ENCODE results near the gene ENPP3. TPM values are rescaled to one million over a fixed set of nuclear protein-coding genes. Genes with fewer than 3 reads are reported as not detected.

Gene ENPP3
- total RNA-seq, 1 donor from 2014 or later, result 0.40 TPM

DNA sequence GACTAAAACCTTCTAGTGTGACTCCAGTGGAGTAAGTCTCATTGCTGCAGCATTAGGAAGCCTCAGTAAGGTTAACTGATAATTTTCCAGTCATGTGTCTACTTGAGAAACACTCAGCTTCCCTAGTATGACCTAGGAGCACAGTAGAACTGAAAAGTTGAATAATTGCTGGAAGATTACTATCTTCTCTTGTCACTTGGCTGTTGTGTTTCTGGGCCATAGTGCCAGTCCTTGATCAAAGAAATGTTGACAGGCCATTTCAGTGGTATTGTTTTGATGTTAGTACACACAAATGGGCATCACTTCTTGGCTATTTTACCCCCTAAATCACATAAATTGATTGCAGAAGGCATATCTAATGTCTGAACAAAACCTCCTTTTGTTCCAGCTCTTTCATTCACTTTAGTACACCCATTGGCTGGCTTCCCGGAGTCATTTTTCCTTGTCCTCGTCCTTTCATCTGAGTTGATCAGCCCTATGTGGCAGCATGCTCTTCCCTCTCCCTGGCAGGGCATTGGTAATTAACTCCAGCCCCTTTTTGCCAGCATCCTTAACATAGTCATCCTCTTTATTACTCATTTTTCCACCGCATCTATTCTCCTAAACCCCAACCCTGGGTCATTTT, 6.0 kb downstream of the ENPP3 start:
- no peak for DNase-seq (ENCODE audit: low read depth in 2 of 2)

DNA sequence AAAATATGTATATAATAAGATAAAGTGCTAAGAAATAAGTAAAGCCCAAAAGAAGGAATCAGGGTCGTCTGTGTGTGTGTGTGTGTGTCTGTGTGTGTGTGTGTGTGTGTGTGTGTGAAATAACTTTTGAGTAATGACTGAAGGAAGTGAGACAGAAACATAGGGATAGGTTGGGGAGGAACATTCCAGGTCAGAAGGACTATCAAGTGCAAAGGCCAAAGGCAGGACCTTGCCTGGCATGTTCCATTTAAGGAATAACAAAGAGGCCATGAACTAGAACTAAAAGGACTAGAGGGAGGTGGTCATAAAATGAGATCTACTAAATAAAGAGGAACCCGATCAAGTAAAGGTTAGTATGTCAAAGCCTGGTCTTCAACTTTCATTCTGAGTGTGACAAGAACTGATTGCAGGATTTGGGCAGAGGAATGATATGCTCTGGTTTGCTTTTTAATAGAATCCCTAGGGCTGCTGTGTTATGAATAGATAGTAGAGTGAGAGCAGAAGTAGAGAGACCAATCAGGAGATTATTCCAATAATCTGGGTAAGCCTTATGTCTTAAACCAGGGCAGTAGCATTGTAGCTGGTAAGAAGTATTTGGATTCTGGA, 6.9 kb downstream of the ENPP3 start:
- DNase-seq (ENCODE audit: low read depth in 2 of 2), result no peak

DNA sequence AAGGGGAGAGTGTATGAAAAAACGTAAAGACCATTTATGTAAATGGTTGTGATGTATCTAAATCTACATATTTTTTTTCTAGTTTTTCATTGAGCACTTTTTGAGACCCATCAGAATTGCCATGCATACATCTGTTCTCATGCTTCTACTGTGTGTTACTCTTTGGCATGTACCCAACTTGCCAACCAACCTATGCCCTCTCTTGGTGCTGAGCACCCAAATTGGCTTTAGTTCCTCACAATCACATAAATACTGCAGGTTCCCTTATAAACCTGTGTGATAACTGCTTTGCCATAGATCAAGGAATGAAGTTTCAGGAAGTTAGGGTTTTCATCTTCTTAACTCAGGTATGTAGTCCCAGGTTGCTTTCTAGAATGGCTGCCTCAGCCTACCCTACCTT, 7.8 kb downstream of the ENPP3 start:
- DNase-seq (ENCODE audit: low read depth in 2 of 2), result no peak

DNA sequence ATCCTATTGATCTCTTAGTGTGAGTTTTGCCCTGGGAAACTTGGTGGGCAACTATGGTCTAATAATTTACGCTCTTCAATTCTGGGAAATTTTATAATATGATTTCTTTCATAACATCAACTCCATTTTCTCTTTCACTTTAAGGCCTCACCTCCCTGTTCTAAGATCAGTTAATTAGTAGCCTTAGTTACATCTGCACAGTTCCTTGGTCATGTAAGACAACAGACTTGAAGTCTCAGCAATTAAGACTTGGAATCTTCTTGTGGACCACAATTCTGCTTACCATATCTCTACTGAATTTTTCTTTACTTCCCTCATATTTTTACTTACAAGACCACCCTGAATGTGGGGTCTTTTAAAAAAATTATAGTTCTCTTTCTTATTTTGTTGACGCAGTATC, 8.7 kb downstream of the ENPP3 start:
- no peak for DNase-seq (ENCODE audit: low read depth in 2 of 2)

DNA sequence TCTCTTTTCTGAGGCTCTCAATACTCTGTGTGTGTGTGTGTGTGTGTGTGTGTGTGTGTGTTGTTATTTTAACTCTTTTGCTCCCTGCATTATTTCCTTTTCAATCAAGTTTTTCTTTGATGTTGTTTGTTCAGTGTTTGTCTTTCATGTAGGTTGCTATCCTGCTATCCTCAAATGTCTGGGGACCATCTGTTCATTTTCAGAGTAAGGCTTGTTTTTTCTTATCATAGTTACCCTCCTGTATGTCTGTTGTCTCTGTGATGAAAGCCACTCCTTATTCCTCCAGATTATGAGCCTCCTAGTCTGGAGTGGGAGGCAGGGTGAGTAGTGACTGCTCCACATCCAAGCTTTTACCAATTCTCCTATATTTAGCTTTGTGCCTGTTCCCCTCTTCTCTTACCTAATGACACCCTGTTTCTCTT, 9.2 kb downstream of the ENPP3 start:
- DNase-seq (ENCODE audit: low read depth in 2 of 2), result no peak

DNA sequence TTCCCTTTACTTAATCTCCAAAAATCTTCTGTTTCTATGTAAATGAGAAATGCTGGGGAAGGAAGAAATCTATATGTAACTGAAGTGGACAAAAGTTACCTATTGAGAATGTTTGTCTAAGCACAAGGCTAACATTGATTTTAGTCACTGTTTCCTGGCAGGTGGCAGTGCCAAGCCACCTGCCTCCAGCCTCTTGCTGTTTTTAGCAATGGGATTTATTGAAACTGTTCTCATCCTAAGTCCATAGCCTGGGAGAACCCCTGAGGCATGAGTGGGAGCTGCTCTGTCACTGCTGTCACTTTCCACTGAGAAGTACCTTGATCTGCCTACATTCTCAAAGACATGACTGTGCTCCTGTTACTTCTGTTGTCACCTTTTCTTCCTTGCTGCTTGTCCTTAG, 14.7 kb downstream of the ENPP3 start:
- peak in 1 of 2 donors; percentile 19 for DNase-seq (ENCODE audit: low read depth in 2 of 2)

DNA sequence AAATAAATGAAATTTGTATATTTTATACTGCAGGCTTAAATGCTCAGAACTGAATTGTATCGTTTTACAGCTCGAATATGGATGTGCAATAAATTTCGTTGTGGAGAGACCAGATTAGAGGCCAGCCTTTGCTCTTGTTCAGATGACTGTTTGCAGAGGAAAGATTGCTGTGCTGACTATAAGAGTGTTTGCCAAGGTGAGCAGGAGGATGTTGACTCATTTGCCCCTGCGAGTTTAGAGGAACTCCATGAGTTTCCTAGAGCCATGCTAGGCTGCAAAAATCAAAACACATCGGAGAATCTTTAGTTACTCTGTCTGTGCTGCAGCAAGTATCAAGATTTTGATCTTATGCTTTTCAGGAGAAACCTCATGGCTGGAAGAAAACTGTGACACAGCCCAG, 15.4 kb downstream of the ENPP3 start:
- DNase-seq (ENCODE audit: low read depth in 2 of 2), result peak; percentile 45 to 65

DNA sequence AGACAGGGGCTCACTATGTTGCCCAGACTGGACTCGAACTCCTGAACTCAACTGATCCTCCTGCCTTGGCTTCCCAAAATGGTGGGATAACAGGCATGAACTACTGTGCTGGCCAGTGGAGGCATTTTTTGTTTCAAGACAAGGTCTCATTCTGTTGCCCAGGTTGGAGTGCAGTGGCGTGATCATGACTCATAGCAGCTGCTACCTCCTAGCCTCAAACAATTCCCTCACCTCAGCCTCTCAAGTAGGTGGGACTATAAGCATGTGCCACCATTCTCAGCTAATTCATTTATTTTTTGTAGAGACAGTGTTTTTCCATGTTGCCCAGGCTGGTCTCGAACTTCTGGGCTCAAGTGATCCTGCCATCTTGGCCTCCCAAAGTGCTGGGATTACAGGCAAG, 17.2 kb downstream of the ENPP3 start:
- no peak for DNase-seq (ENCODE audit: low read depth in 2 of 2)

DNA sequence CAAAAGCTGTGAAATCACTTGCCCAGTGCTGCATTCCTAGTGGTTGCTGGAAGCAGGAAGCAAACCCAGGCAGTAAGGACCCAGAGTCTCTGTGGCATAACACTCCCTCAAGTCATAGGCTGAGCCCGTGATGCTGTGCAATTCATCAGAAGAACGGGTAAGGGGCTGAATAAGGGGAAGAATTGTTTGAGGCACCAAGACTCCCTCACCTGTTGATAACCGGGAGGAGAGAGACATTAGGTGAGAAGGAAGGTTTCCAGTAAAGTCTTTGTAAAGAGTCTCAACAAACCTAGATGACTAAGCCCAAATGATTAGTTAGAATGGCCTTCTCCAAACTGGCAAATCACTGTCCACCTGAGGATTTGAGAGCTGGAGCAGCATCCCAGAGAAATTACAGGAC, 18.3 kb downstream of the ENPP3 start:
- no peak for DNase-seq (ENCODE audit: low read depth in 2 of 2)

DNA sequence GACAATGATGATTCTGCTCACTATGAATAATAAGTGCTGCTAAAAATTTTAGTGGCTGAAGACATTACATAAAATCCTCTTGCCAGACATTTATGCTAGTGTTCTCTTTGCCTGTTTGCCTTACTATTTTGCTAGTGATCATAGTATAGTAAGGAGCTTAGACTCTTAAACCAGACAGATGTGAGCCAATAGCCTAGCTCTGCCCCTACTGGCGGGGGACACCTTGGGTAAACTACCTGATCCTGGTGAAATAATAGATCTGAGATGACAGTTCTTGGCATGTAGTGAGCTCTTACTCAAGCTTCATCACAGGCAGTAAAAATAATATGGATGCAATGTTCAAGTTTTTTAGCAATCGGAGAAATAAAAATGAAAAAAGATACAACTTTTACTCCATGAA, 18.8 kb downstream of the ENPP3 start:
- DNase-seq (ENCODE audit: low read depth in 2 of 2), result no peak

DNA sequence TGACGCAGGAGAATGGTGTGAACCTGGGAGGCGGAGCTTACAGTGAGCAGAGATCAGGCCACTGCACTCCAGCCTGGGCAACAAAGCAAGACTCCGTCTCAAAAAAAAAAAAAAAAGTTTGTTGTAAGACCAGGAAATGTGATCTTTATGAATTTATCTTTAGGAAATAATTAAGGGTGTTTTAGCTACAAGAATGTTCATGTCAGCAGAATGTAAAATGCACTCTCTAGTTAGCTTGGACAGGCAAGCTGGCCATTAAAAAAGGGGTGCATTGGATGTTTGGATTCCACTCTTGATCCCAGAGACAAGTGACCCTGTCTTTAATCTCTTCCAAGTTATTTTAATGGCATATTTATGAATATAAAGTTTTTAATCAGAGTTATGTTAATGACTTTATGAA, 19.6 kb downstream of the ENPP3 start:
- DNase-seq (ENCODE audit: low read depth in 2 of 2), result no peak

DNA sequence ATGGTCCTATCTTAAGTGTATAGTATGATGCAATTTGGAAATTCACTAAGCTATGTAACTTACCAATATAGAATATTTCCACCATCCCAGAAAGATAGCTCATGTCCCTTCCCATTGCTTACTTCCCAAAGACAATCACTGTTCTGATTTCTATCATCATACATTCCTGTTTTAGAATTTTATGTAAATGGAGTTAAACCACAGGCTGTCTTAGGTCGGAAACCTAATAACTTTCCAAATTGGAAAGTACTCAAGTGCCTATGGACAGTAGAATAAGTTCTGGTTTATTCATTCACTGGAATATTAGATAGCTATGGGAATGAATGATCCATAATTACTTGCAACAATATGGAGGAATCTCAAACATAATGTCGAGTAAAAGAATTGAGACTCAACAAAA, 20.1 kb downstream of the ENPP3 start:
- DNase-seq (ENCODE audit: low read depth in 2 of 2), result no peak

DNA sequence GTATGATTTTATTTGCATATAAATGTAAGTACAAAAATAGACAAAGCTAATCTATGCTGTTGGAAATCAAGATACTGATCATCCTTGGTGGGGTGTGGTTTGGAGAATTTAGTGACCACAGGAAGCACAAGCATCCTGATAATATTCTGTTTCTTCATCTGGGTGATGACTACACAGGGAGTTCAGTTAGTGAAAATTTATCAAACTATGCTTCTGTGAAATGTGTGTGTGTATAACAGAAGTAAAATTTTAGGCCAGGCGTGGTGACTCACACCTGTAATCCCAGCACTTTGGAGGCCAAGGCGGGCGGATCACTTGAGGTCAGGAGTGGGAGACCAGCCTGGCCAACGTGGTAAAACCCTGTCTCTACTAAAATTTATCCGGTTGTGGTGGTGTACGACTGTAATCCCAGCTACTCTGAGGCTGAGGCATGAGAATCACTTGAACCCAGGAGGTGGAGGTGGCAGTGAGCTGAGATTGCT, 20.6 kb downstream of the ENPP3 start:
- peak in 1 of 2 donors; percentile 4 for DNase-seq (ENCODE audit: low read depth in 2 of 2)

DNA sequence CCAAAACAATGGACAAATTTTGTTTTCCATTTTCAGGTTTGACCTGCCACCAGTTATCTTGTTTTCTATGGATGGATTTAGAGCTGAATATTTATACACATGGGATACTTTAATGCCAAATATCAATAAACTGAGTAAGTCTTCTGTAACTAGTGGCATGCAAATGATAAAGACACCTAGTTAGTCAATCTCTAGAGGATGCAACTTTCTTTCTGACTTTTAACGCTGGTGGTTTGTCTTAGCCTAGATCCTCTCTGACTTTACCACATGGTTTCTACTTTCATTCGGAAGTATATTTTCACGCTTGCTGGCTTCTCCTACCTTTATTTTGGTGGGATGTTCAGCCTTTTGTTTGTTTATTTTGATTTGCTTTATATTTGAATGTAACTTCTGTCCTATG, 21.2 kb downstream of the ENPP3 start:
- DNase-seq (ENCODE audit: low read depth in 2 of 2), result no peak

DNA sequence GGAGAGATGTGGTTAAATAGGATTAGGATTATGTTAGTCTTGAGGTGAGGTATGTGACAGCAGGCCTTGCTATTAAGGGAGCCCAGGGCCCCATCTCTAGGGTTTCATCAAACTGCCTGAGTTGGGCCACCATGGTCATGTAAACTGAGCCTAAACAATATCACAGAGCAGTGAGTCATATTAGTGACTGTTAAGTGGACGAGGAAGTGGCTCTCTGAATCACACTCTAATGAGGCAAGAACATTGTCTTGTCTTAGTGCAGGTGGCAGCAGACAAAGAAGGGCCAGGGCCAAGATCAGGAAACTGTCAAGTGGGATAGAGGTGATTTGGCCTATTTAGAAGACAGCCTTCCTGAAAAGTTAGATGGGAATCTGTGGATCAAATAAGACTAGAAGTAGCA, 23.1 kb downstream of the ENPP3 start:
- peak in 1 of 2 donors; percentile 78 for DNase-seq (ENCODE audit: low read depth in 2 of 2)

DNA sequence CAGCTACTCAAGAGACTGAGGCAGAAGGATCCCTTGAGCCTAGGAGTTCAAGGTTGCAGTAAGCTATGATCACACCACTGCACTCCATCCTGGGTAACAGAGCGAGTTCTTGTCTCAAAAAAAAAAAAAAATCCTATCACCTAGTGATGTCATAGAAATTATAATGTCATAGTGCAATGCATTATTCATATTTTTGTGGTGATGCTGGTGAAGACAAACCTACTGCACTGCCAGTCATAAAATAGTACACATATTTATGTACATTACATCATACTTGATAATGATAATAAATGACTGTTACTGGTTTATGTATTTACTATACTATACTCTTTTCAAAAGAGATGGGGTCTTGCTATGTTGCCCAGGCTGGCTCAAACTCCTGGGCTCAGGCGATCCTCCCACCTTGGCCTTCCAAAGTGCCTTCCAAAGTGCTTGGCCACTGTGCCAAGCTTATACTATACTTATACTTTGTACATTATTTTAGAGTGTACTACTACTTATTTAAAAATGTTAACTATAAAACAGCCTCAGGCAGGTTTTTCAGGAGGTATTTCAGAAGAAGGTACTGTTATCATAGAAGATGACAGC, 26.6 kb downstream of the ENPP3 start:
- no peak for DNase-seq (ENCODE audit: low read depth in 2 of 2)

DNA sequence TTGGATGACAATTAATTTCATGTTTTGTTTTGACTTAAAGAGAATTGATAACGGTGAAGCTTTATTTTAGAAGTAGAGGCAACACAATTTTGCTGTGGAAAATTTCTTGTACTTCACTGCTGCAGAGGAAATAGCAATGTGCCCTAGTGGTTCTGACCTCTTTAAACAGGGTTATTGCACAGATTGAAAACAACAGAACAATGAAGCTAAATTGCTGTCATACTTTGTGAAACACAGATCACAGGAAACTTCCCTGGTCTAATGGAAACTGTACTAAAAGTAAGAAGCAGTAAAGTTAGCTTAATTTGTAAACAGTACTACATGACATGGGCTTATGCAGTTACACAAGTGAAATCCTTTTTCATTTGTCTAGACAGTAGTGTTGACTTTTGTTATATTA, 32.8 kb downstream of the ENPP3 start:
- DNase-seq (ENCODE audit: low read depth in 2 of 2), result peak; percentile 73 to 96

DNA sequence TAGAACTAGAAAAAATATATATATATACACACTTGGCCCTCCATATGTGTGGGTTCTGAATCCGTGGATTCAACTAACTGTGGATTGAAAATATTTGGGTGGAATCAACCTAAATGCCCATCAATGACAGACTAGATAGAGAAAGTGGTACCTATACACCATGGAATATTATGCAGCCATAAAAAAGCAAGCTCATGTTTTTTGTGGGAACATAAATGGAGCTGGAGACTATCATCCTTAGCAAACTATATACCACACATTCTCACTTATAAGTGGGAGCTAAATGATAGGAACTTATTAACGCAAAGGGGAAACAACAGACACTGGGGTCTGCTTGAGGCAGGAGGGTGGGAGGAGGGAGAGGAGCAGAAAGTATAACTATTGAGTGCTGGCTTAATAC, 36.1 kb downstream of the ENPP3 start:
- no peak for DNase-seq (ENCODE audit: low read depth in 2 of 2)

DNA sequence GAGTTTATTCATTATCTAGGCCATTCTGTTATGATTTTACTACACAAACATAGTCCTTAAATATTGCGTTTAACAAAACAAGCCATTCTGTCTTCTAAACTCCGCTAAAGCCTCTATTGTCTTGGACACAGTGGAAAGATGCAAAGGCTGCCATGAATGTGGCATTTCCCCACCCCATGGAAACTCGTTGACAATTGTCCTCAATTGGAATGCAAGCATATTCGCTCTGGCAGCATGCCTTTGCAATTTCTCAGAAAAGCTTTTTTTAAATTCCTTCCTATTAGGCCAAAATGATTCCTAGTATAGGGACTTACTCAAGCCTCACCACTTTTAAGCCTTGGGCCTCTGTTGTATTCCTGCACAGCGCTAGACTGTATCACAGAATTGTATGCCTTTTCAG, 41.3 kb downstream of the ENPP3 start:
- DNase-seq (ENCODE audit: low read depth in 2 of 2), result peak in 1 of 2 donors; percentile 28

DNA sequence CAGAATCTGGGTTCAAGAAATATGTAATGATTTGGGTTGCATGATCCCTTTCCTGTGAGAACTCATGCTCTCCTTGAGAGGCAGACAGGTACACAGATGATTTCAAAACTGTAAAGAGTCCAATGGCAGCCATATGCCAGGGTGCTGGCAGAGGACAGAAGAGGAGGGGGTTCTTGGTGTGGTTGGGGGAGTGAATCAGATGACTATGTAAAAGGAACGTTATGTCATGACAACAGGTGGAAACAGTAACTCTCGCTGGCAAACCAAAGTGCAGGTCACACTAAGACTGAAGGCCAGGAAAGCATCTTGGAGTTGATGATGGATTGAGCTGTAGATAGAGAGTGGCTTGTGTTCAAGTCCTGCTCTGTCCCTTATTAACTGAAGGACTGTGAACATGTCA, 43.8 kb downstream of the ENPP3 start:
- no peak for DNase-seq (ENCODE audit: low read depth in 2 of 2)

DNA sequence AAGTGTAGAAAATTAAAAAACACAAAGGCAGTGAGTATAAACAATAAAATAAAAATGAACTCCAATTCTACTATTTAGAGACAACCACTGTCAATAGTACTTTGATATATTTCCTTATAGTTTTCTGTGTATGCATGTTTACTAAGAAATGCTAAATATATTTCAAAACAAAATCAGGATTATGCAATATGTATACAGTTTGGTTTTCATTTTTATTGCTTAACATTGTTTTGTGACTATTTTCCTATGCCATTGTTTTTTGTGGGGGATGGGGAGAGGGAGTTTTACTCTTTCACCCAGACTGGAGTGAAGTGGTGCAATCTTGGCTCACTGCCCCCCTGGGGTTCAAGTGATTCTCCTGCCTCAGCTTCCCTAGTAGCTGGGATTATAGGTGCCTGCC, 44.5 kb downstream of the ENPP3 start:
- DNase-seq (ENCODE audit: low read depth in 2 of 2), result no peak

DNA sequence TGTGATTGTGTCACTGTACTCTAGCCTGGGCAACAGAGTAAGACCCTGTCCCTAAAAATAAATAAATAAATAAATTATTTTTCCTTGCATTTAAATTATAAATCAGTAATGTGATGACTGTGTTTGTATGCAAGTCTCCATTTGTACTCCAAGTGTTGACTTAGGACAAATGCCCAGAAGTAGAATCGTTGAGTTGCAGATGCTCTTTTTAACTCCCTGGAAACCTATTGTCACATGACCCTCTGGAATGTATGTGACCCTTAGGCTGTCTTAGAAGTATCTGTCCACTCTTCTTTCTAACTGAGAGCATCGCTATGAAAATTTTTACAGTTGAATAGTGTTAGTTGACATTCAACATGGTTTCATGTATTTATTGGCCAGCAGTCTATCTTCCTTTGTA, 45.3 kb downstream of the ENPP3 start:
- no peak for DNase-seq (ENCODE audit: low read depth in 2 of 2)

DNA sequence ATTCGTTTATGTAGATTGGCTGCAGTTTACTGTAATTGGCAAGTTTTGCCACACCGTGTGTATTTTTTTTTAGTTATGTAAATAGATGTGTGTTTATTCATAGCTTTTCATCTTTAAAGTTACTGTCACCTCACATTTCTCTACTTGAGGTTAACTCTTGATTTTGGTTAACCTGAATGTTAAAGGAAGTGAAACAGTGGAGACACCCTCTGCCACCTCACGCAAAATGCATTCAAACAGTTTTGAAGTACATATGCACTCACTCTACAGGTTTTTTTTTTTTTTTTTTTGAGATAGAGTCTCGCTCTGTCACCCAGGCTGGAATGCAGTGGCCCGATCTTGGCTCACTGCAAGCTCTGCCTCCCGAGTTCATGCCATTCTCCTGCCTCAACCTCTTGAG, 46.4 kb downstream of the ENPP3 start:
- no peak for DNase-seq (ENCODE audit: low read depth in 2 of 2)

Measured in lung microvascular endothelial cell (primary cell).